IMR-90 (cell line): ENCODE results near the gene DCLRE1C. TPM values are rescaled to one million over a fixed set of nuclear protein-coding genes. Genes with fewer than 3 reads are reported as not detected.

Experiments used
- ATAC-seq: fragments of 200-7000 bp; cut with Tn5 transposase; 2 replicates; pipeline ENCODE4 v1.9.1; 2020; ENCODE audit warnings: low read depth, mild to moderate bottlenecking, moderate library complexity
- BruUV-seq: library from RNA; stranded (reverse); fragments of 400-500 nt; replicated peaks from 2 replicates; lab custom pipeline; 2021; lab: Mats Ljungman, UMichigan
- CTCF ChIA-PET: fragments of 300-600 bp; formaldehyde crosslinking; extraction: SDS; loops from one replicate; lab custom pipeline; 2021; ENCODE audit warnings: antibody characterized with exemption; lab: Yijun Ruan, JAX
- POLR2A ChIA-PET: fragments of 300-600 bp; sonication (Branson Sonifier 250); formaldehyde crosslinking; loops from one replicate; lab custom pipeline; 2022; ENCODE audit warnings: antibody characterized with exemption; ENCODE audit not compliant: unreplicated experiment; lab: Charles Lee
- DNase-seq: peaks from one replicate; pipeline ENCODE4 v3.0.0; 2013
- H2AFZ ChIP-seq: replicated peaks from 2 replicates; pipeline ENCODE3; 2013; ENCODE audit warnings: low read length, mild to moderate bottlenecking; ENCODE audit not compliant: poor library complexity
- H2AK5ac ChIP-seq: 2 replicates; pipeline ENCODE4 v1.6.1; 2013; ENCODE audit warnings: low read depth, low read length, inconsistent platforms
- H2AK9ac ChIP-seq: replicated peaks from 2 replicates; pipeline ENCODE3; 2013; ENCODE audit warnings: mild to moderate bottlenecking, low read depth, low read length, moderate library complexity; ENCODE audit not compliant: poor library complexity
- H2BK120ac ChIP-seq: 2 replicates; pipeline ENCODE4 v1.6.1; 2013; ENCODE audit warnings: low read depth, low read length, inconsistent platforms
- H2BK15ac ChIP-seq: 3 replicates; pipeline ENCODE4 v1.6.1; 2013; ENCODE audit warnings: low read depth, low read length, inconsistent platforms
- H2BK20ac ChIP-seq: 2 replicates; pipeline ENCODE4 v1.6.1; 2013; ENCODE audit warnings: low read depth, mild to moderate bottlenecking, inconsistent platforms, low read length, moderate library complexity
- H2BK5ac ChIP-seq: 2 replicates; pipeline ENCODE4 v1.6.1; 2013; ENCODE audit warnings: mild to moderate bottlenecking, low read depth, low read length, inconsistent platforms; ENCODE audit not compliant: poor library complexity, severe bottlenecking
- H3K14ac ChIP-seq: replicated peaks from 2 replicates; pipeline ENCODE4 v1.6.1; 2013; ENCODE audit warnings: low read depth, low read length, inconsistent platforms
- H3K18ac ChIP-seq: 2 replicates; pipeline ENCODE4 v1.6.1; 2013; ENCODE audit warnings: low read depth, low read length, control low read depth
- H3K23ac ChIP-seq: 2 replicates; pipeline ENCODE4 v1.6.1; 2013; ENCODE audit warnings: low read depth, low read length, inconsistent platforms
- H3K27ac ChIP-seq: 2 replicates; pipeline ENCODE4 v1.5.1; 2013; ENCODE audit warnings: mild to moderate bottlenecking, control low read depth, low read length; ENCODE audit not compliant: insufficient read depth
- H3K27me3 ChIP-seq: 2 replicates; pipeline ENCODE4 v1.6.1; 2013; ENCODE audit warnings: low read length; ENCODE audit not compliant: control insufficient read depth, insufficient read depth
- H3K36me3 ChIP-seq: 2 replicates; pipeline ENCODE4 v1.6.1; 2013; ENCODE audit warnings: low read length, mixed read lengths; ENCODE audit not compliant: control insufficient read depth, insufficient read depth
- H3K4ac ChIP-seq: 2 replicates; pipeline ENCODE4 v1.6.1; 2013; ENCODE audit warnings: low read depth, low read length, inconsistent platforms
- H3K4me1 ChIP-seq: 2 replicates; pipeline ENCODE4 v1.6.1; 2013; ENCODE audit warnings: low read length, mixed read lengths; ENCODE audit not compliant: control insufficient read depth, insufficient read depth
- H3K4me2 ChIP-seq: 2 replicates; pipeline ENCODE4 v1.6.1; 2013; ENCODE audit warnings: low read depth, mild to moderate bottlenecking, control low read depth, low read length, moderate library complexity
- H3K4me3 ChIP-seq: 2 replicates; pipeline ENCODE4 v1.5.1; 2013; ENCODE audit warnings: low read depth, mild to moderate bottlenecking, control low read depth, low read length, moderate library complexity; ENCODE audit not compliant: insufficient read depth
- H3K56ac ChIP-seq: 2 replicates; pipeline ENCODE4 v1.6.1; 2013; ENCODE audit warnings: low read length, inconsistent platforms; ENCODE audit not compliant: insufficient read depth; ENCODE audit errors: extremely low read depth
- H3K79me1 ChIP-seq, 2 experiments: 2 replicates each; pipeline ENCODE4 v1.6.1; 2013; ENCODE audit warnings: low read length in 2 of 2, inconsistent platforms in 1 of 2, low read depth in 1 of 2
- H3K9ac ChIP-seq: 2 replicates; pipeline ENCODE4 v1.6.1; 2013; ENCODE audit warnings: low read depth, low read length, control low read depth
- H3K9me1 ChIP-seq: 2 replicates; pipeline ENCODE4 v1.6.1; 2013; ENCODE audit warnings: low read length, inconsistent platforms; ENCODE audit not compliant: insufficient read depth
- H3K9me3 ChIP-seq: 2 replicates; pipeline ENCODE4 v1.6.1; 2013; ENCODE audit warnings: low read length; ENCODE audit not compliant: control insufficient read depth, insufficient read depth
- H4K20me1 ChIP-seq: 2 replicates; pipeline ENCODE4 v1.6.1; 2013; ENCODE audit warnings: low read length, inconsistent platforms; ENCODE audit not compliant: insufficient read depth
- H4K5ac ChIP-seq: 2 replicates; pipeline ENCODE4 v1.6.1; 2013; ENCODE audit warnings: mild to moderate bottlenecking, low read depth, low read length, control low read depth
- H4K8ac ChIP-seq, 2 experiments: 2 replicates each; pipeline ENCODE4 v1.6.1; 2013; ENCODE audit warnings: low read depth in 2 of 2, low read length in 2 of 2, control low read depth in 1 of 2, inconsistent platforms in 1 of 2
- H4K91ac ChIP-seq: 2 replicates; pipeline ENCODE4 v1.6.1; 2013; ENCODE audit warnings: low read depth, low read length, inconsistent platforms; ENCODE audit not compliant: insufficient read depth
- BHLHE40 ChIP-seq: fragments of 150-350 bp; IDR thresholded peaks from 2 replicates; pipeline ENCODE4 v1.6.1; 2016; ENCODE audit warnings: mild to moderate bottlenecking, low read depth, low read length
- FOS ChIP-seq: fragments of 150-350 bp; IDR thresholded peaks from 2 replicates; pipeline ENCODE4 v1.6.1; 2016; ENCODE audit warnings: low read depth, low read length
- MAFK ChIP-seq: IDR thresholded peaks from 2 replicates; pipeline ENCODE4 v1.6.1; 2012; ENCODE audit warnings: low read depth, low read length, improper control_type of control experiment
- MAZ ChIP-seq: IDR thresholded peaks from 2 replicates; pipeline ENCODE4 v1.6.1; 2012; ENCODE audit warnings: low read depth, mild to moderate bottlenecking, low read length, improper control_type of control experiment, moderate library complexity, borderline replicate concordance
- MXI1 ChIP-seq: IDR thresholded peaks from 2 replicates; pipeline ENCODE4 v1.6.1; 2012; ENCODE audit warnings: low read depth, mild to moderate bottlenecking, low read length, moderate library complexity, borderline replicate concordance
- NFE2L2 ChIP-seq: fragments of 150-350 bp; IDR thresholded peaks from 2 replicates; pipeline ENCODE4 v1.6.1; 2016; ENCODE audit warnings: low read depth, mild to moderate bottlenecking, low read length
- POLR2A ChIP-seq: IDR thresholded peaks from 2 replicates; pipeline ENCODE4 v1.6.1; 2012; ENCODE audit warnings: mild to moderate bottlenecking, low read depth, low read length
- RAD21 ChIP-seq: IDR thresholded peaks from 2 replicates; pipeline ENCODE4 v1.6.1; 2012; ENCODE audit warnings: low read length, improper control_type of control experiment
- RCOR1 ChIP-seq: IDR thresholded peaks from 2 replicates; pipeline ENCODE4 v1.6.1; 2012; ENCODE audit warnings: mild to moderate bottlenecking, low read length, improper control_type of control experiment; ENCODE audit not compliant: insufficient replicate concordance
- RFX5 ChIP-seq: IDR thresholded peaks from 2 replicates; pipeline ENCODE4 v1.8.0; 2012; ENCODE audit warnings: low read depth, mild to moderate bottlenecking, low read length, moderate library complexity
- WGBS, 2 experiments: methylation state at CpG; one replicate each; pipeline versions ENCODE4 v1.1.5 to v1.1.7; 2013; ENCODE audit warnings: missing lambda C conversion rate in 2 of 2; ENCODE audit not compliant: insufficient read length in 1 of 2; ENCODE audit errors: extremely low coverage in 2 of 2; 5-methylcytosine and 5-hydroxymethylcytosine counted together
- dilution Hi-C: fragments of 300-500 bp; cut with HindIII; formaldehyde crosslinking; loops from one replicate; pipeline ENCODE4 v1.14.3; 2018; ENCODE audit warnings: low sequenced_read_pairs; ENCODE audit not compliant: unreplicated experiment
- in situ Hi-C: fragments of 300-500 bp; cut with MboI; formaldehyde crosslinking; loops from 3 replicates; pipeline ENCODE4 v1.14.3; 2019; ENCODE audit warnings: low sequenced_read_pairs, inconsistent platforms, mixed read lengths
- intact Hi-C: fragments of 100-400 bp; cut with micrococcal nuclease; formaldehyde crosslinking; loops from 2 replicates; pipeline ENCODE4 v1.10.0; 2022
- polyA plus RNA-seq, 3 experiments: library from polyadenylated mRNA; depleted of rRNA; stranded (reverse); fragments of >200 nt; gene quantifications; 2 replicates each; pipeline ENCODE4 v1.2.3, GENCODE V29; 2012; ENCODE audit warnings: low replicate concordance in 1 of 3
- total RNA-seq: library from RNA; depleted of rRNA; stranded (reverse); fragments of >200 nt; gene quantifications from 2 replicates; pipeline ENCODE4 v1.2.3, GENCODE V29; 2012
- TF ChIP-seq, protein P1 (sequence below): conservative IDR thresholded peaks from 2 replicates; pipeline ENCODE4 v1.5.1; 2012; ENCODE audit warnings: mild to moderate bottlenecking, low read depth, low read length, improper control_type of control experiment
- TF ChIP-seq, protein P2 (sequence below): fragments of 150-350 bp; IDR thresholded peaks from 2 replicates; pipeline ENCODE4 v1.6.1; 2016; ENCODE audit warnings: low read depth, mild to moderate bottlenecking, low read length, moderate library complexity, borderline replicate concordance
- TF ChIP-seq, protein P3 (sequence below): fragments of 150-350 bp; IDR thresholded peaks from 2 replicates; pipeline ENCODE4 v1.6.1; 2017; ENCODE audit warnings: mild to moderate bottlenecking, antibody characterized with exemption, low read length, low read depth

Gene DCLRE1C
- total and polyA plus RNA-seq, 2 of the 4 experiments (the other 2 are of a cell fraction), result 2.9 to 8.1 TPM

DNA sequence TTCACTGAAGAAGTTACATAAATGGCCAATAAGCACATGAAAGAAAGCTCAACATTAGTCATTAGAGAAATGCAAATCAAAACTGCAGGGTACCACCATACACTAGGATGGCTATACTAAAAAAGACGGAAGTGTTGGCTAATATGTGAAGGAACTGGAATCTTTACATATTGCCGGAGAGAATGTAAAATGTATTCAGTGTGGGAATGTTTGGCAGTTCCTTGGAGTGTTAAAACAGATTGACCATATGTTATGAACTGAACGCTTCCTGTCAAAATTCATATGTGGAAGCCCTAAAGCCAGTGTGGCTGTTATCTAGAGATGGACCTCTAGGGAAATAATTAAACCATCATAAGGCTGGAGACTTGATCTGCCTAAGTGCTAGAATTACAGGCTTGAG is 42.1 kb downstream of the DCLRE1C start:
- TF ChIP-seq MAFK (no peak), RAD21 (no peak), POLR2A (no peak), RFX5 (no peak), BHLHE40 (no peak), FOS (no peak), RCOR1 (no peak), NFE2L2 (no peak), MXI1 (no peak), MAZ (no peak)
- TF ChIP-seq, protein P1, sequence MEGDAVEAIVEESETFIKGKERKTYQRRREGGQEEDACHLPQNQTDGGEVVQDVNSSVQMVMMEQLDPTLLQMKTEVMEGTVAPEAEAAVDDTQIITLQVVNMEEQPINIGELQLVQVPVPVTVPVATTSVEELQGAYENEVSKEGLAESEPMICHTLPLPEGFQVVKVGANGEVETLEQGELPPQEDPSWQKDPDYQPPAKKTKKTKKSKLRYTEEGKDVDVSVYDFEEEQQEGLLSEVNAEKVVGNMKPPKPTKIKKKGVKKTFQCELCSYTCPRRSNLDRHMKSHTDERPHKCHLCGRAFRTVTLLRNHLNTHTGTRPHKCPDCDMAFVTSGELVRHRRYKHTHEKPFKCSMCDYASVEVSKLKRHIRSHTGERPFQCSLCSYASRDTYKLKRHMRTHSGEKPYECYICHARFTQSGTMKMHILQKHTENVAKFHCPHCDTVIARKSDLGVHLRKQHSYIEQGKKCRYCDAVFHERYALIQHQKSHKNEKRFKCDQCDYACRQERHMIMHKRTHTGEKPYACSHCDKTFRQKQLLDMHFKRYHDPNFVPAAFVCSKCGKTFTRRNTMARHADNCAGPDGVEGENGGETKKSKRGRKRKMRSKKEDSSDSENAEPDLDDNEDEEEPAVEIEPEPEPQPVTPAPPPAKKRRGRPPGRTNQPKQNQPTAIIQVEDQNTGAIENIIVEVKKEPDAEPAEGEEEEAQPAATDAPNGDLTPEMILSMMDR, result no peak
- TF ChIP-seq, protein P2, sequence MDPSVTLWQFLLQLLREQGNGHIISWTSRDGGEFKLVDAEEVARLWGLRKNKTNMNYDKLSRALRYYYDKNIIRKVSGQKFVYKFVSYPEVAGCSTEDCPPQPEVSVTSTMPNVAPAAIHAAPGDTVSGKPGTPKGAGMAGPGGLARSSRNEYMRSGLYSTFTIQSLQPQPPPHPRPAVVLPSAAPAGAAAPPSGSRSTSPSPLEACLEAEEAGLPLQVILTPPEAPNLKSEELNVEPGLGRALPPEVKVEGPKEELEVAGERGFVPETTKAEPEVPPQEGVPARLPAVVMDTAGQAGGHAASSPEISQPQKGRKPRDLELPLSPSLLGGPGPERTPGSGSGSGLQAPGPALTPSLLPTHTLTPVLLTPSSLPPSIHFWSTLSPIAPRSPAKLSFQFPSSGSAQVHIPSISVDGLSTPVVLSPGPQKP, result no peak
- TF ChIP-seq, protein P3, sequence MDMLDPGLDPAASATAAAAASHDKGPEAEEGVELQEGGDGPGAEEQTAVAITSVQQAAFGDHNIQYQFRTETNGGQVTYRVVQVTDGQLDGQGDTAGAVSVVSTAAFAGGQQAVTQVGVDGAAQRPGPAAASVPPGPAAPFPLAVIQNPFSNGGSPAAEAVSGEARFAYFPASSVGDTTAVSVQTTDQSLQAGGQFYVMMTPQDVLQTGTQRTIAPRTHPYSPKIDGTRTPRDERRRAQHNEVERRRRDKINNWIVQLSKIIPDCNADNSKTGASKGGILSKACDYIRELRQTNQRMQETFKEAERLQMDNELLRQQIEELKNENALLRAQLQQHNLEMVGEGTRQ, result no peak
- Histone ChIP-seq H3K4me2 (no peak overlapping the region), H3K56ac (no peak overlapping the region), H3K4me3 (no peak overlapping the region), H2BK15ac (no peak overlapping the region), H3K27me3 (no peaks in the 10 kb centered on the region), H3K27ac (no peak overlapping the region), H3K14ac (no peak overlapping the region), H4K8ac (no peak overlapping the region), H2BK20ac (no peak overlapping the region), H3K4ac (no peak overlapping the region), H3K9ac (no peak overlapping the region), H3K18ac (no peak overlapping the region), H2AFZ (no peak overlapping the region), H3K23ac (no peak overlapping the region), H3K79me1 (peaks cover 4 to 5% of the 10 kb centered on the region in 2 experiments; a peak in 3 of 4 replicates), H3K4me1 (no peaks in the 10 kb centered on the region), H4K5ac (no peak overlapping the region), H2BK120ac (no peak overlapping the region), H4K20me1 (no peaks in the 10 kb centered on the region), H3K36me3 (peaks cover 31% of the 10 kb centered on the region), H4K91ac (no peak overlapping the region), H3K9me3 (peaks cover 4% of the 10 kb centered on the region; the same call in 1 of the 2 replicates), H2AK9ac (no peak overlapping the region), H2AK5ac (no peak overlapping the region), H2BK5ac (no peak overlapping the region), H3K9me1 (0 out of 2 replicates have a peak, but pooled peaks cover 3% of the 10 kb centered on the region)
- no TSS peak for BruUV-seq
- ChIA-PET CTCF (no interaction called here), POLR2A (no interaction called here)
- WGBS, 2 experiments, result 100% methylated on average over 1 of the region's 3 CpGs; no CpG with 5 or more reads in 1 of the 2 experiments
- intact Hi-C loops (no loop called here), dilution Hi-C loops (no loop called here), in situ Hi-C loops (no loop called here)
- ATAC-seq, result no peak
- no peak for DNase-seq
